Keratinocyte (primary cell): Measurements from ENCODE around the gene PITHD1. TPM values are rescaled to one million over a fixed set of nuclear protein-coding genes. Genes with fewer than 3 reads are reported as not detected.

Source experiments
- DNase-seq: peaks from one replicate; pipeline ENCODE4 v3.0.0-alpha.2; 2011; ENCODE audit warnings: low read depth, missing footprints, low spot score
- FAIRE-seq: peaks from 2 replicates; lab custom pipeline; 2011; peaks lifted over from hg19 to GRCh38; lab: Jason Lieb, UNC
- H2AFZ ChIP-seq: 2 replicates; pipeline ENCODE4 v1.6.0; 2012; ENCODE audit warnings: low read length, control low read depth, inconsistent platforms; ENCODE audit not compliant: control insufficient read depth
- H3K27ac ChIP-seq: 2 replicates; pipeline ENCODE4 v1.5.1; 2011; ENCODE audit warnings: low read length; ENCODE audit not compliant: control insufficient read depth, insufficient read depth
- H3K27me3 ChIP-seq: 3 replicates; pipeline ENCODE4 v1.6.0; 2011; ENCODE audit warnings: low read length; ENCODE audit not compliant: control insufficient read depth, insufficient read depth; ENCODE audit errors: extremely low read depth
- H3K36me3 ChIP-seq, 2 experiments: 2 replicates in 1 of 2; 3 replicates in 1 of 2; pipeline ENCODE4 v1.5.1; 2011; ENCODE audit warnings: low read length in 2 of 2, mild to moderate bottlenecking in 1 of 2; ENCODE audit not compliant: control insufficient read depth in 2 of 2, insufficient read depth in 2 of 2; ENCODE audit errors: extremely low read depth in 1 of 2
- H3K4me1 ChIP-seq: 3 replicates; pipeline ENCODE4 v1.5.1; 2011; ENCODE audit warnings: low read length; ENCODE audit not compliant: control insufficient read depth, insufficient read depth; ENCODE audit errors: extremely low read depth
- H3K4me2 ChIP-seq: 3 replicates; pipeline ENCODE4 v1.6.0; 2011; ENCODE audit warnings: low read depth, low read length; ENCODE audit not compliant: control insufficient read depth, insufficient read depth; ENCODE audit errors: extremely low read depth
- H3K4me3 ChIP-seq, 3 experiments: fragments of 200-600 bp in 1 of 3; sonication (generic) in 1 of 3; 2 replicates in 2 of 3; 3 replicates in 1 of 3; pipeline ENCODE4 v1.5.1; 2011 to 2016; ENCODE audit warnings: low read length in 3 of 3, mild to moderate bottlenecking in 3 of 3, control low read depth in 2 of 3, inconsistent platforms in 1 of 3, low read depth in 1 of 3, mixed read lengths in 1 of 3, mixed run types in 1 of 3, moderate library complexity in 1 of 3; ENCODE audit not compliant: control insufficient read depth in 2 of 3, insufficient read depth in 2 of 3; ENCODE audit errors: extremely low read depth in 1 of 3
- H3K79me2 ChIP-seq: 2 replicates; pipeline ENCODE4 v1.6.0; 2012; ENCODE audit warnings: low read length; ENCODE audit not compliant: control insufficient read depth, insufficient read depth
- H3K9ac ChIP-seq: 3 replicates; pipeline ENCODE4 v1.6.0; 2011; ENCODE audit warnings: low read length; ENCODE audit not compliant: control insufficient read depth, insufficient read depth; ENCODE audit errors: extremely low read depth
- H3K9me1 ChIP-seq: 3 replicates; pipeline ENCODE4 v1.6.0; 2011; ENCODE audit warnings: low read length; ENCODE audit not compliant: control insufficient read depth, insufficient read depth; ENCODE audit errors: extremely low read depth
- H3K9me3 ChIP-seq: 2 replicates; pipeline ENCODE4 v1.5.1; 2012; ENCODE audit warnings: low read depth, low read length; ENCODE audit not compliant: control insufficient read depth
- H4K20me1 ChIP-seq: 3 replicates; pipeline ENCODE4 v1.6.0; 2011; ENCODE audit warnings: low read length; ENCODE audit not compliant: control insufficient read depth, insufficient read depth; ENCODE audit errors: extremely low read depth
- EZH2 ChIP-seq: IDR thresholded peaks from one replicate; pipeline ENCODE4 v1.6.1; 2012; ENCODE audit warnings: inconsistent platforms, mild to moderate bottlenecking, low read length, moderate library complexity
- dilution Hi-C: fragments of 300-500 bp; cut with MboI; formaldehyde crosslinking; loops from one replicate; pipeline ENCODE4 v1.7.0; 2020; ENCODE audit warnings: low sequenced_read_pairs; ENCODE audit not compliant: extremely low pct_ligation_motif_present
- polyA plus RNA-seq, 5 experiments: library from polyadenylated mRNA; depleted of rRNA in 3 of 5; stranded (reverse) in 3 of 5; stranded (forward) in 1 of 5; unstranded in 1 of 5; fragments of >200 nt; gene quantifications; 1 replicate in 1 of 5; 2 replicates in 3 of 5; 3 replicates in 1 of 5; pipeline versions ENCODE4 v1.2.1 to v1.2.3, GENCODE V29; 2011 to 2012; ENCODE audit warnings: missing spikeins in 2 of 5, low read depth in 1 of 5, low replicate concordance in 1 of 5
- TF ChIP-seq, protein P1 (sequence below), 3 experiments: IDR thresholded peaks in 1 of 3; conservative IDR thresholded peaks in 1 of 3; optimal IDR thresholded peaks in 1 of 3; 2 replicates in 2 of 3; 3 replicates in 1 of 3; pipeline versions ENCODE3 to v1.5.1; 2011; ENCODE audit warnings: low read length in 3 of 3, mild to moderate bottlenecking in 3 of 3, moderate library complexity in 2 of 3, control low read depth in 1 of 3, inconsistent platforms in 1 of 3; ENCODE audit not compliant: insufficient read depth in 2 of 3; ENCODE audit errors: extremely low read depth in 1 of 3

The PITHD1 gene
- polyA plus RNA-seq, 1 donor (not counting 4 experiments of a cell fraction or from before 2014, with no cell fraction given): 59.4 TPM

DNA sequence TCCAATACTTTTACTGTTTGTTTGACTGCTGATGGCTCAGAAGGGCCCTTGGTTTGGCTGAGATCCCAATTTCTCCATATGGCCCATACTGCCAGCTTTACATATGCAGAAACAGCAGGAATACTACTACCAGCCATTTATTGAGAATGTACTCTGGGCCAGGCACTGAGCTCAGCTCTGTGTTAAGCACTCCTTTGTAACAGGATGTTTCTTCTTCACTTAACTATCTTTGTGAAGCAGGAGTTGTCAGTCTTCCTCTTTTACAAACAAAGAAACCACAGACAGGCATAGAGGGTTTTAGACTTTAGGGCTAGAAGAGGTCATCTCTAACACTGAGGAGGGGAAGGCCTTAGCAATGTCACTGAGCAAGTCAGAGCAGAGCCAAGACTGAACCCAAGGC lies 38.7 kb downstream of the PITHD1 start:
- Histone ChIP-seq H3K27me3 (no peaks in the 10 kb centered on the region), H3K4me3 (no peak overlapping the region), H4K20me1 (no peaks in the 10 kb centered on the region), H3K79me2 (no peaks in the 10 kb centered on the region), H3K9me3 (no peaks in the 10 kb centered on the region), H2AFZ (no peak overlapping the region), H3K36me3 (peaks cover 7 to 19% of the 10 kb centered on the region in 2 experiments), H3K9ac (no peak overlapping the region), H3K27ac (no peak overlapping the region), H3K9me1 (no peaks in the 10 kb centered on the region), H3K4me1 (no peaks in the 10 kb centered on the region), H3K4me2 (no peak overlapping the region)
- dilution Hi-C loops: no loop called here
- FAIRE-seq (no peak), DNase-seq (no peak)
- TF ChIP-seq, protein P1, sequence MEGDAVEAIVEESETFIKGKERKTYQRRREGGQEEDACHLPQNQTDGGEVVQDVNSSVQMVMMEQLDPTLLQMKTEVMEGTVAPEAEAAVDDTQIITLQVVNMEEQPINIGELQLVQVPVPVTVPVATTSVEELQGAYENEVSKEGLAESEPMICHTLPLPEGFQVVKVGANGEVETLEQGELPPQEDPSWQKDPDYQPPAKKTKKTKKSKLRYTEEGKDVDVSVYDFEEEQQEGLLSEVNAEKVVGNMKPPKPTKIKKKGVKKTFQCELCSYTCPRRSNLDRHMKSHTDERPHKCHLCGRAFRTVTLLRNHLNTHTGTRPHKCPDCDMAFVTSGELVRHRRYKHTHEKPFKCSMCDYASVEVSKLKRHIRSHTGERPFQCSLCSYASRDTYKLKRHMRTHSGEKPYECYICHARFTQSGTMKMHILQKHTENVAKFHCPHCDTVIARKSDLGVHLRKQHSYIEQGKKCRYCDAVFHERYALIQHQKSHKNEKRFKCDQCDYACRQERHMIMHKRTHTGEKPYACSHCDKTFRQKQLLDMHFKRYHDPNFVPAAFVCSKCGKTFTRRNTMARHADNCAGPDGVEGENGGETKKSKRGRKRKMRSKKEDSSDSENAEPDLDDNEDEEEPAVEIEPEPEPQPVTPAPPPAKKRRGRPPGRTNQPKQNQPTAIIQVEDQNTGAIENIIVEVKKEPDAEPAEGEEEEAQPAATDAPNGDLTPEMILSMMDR (optimal IDR thresholded peaks at IDR 0.05 in 1 of 3, IDR thresholded peaks at IDR 0.05 in 1 of 3, conservative IDR thresholded peaks at IDR 0.05 in 1 of 3; ENCODE audit: extremely low read depth in 1 of 3, insufficient read depth in 2 of 3, low read length in 3 of 3): no peak
- TF ChIP-seq EZH2: no peak

DNA sequence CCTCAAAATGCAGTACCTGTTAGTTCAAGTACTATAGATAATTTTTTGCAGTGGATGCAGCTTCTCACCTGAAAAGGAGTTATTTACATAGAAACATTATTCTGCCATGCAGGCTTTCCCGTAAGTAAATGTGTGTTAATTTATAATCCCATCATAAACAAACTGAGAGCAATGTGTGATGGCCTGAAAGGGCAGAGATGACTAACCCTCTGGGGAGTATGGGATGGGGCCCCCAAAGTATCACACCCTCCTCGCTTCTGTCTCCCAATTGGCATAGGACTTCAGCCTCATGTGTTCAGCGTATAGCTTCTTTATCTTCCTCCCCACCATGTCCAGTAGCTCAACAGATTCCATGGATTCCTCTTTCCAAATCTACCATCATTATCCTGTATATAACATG lies 39.4 kb downstream of the PITHD1 start:
- H3K36me3 ChIP-seq: peaks cover 7 to 19% of the 10 kb centered on the region in 2 experiments
- no peak for DNase-seq
- dilution Hi-C loops: no loop called here
- H3K9me3 ChIP-seq: no peaks in the 10 kb centered on the region
- no peak for TF ChIP-seq EZH2
- TF ChIP-seq, protein P1 (optimal IDR thresholded peaks at IDR 0.05 in 1 of 3, IDR thresholded peaks at IDR 0.05 in 1 of 3, conservative IDR thresholded peaks at IDR 0.05 in 1 of 3; ENCODE audit: extremely low read depth in 1 of 3, insufficient read depth in 2 of 3, low read length in 3 of 3): no peak
- H3K9me1 ChIP-seq: no peaks in the 10 kb centered on the region
- no peaks in the 10 kb centered on the region for H3K4me1 ChIP-seq
- no peak overlapping the region for H3K4me3 ChIP-seq
- H3K79me2 ChIP-seq: no peaks in the 10 kb centered on the region
- no peak overlapping the region for H3K4me2 ChIP-seq
- no peak overlapping the region for H2AFZ ChIP-seq
- FAIRE-seq: no peak
- no peaks in the 10 kb centered on the region for H4K20me1 ChIP-seq
- no peak overlapping the region for H3K27ac ChIP-seq
- H3K9ac ChIP-seq: no peak overlapping the region
- no peaks in the 10 kb centered on the region for H3K27me3 ChIP-seq
